Coronary artery (tissue), 2 donors: ENCODE data around the gene DLD.

Source experiments
- DNase-seq: peaks from one replicate; pipeline ENCODE4 v3.0.0-alpha.2; 2017; ENCODE audit warnings: low spot score
- H3K27ac ChIP-seq, 2 donors: fragments of 200-600 bp; sonication (generic); one replicate each; pipeline ENCODE4 v1.5.1; 2016 to 2019
- H3K4me3 ChIP-seq: fragments of 200-600 bp; sonication (generic); 2 replicates; pipeline ENCODE4 v1.5.1; 2016; ENCODE audit warnings: mild to moderate bottlenecking, moderate library complexity
- TF ChIP-seq, protein P1 (sequence below): fragments of 200-600 bp; sonication (generic); IDR thresholded peaks from one replicate; pipeline ENCODE4 v1.5.1; 2019; ENCODE audit warnings: antibody characterized with exemption

DLD gene

GRCh38 chr7:107939573-107940489, 48.8 kb downstream of the DLD start:
- Histone ChIP-seq H3K4me3 (no peak overlapping the region), H3K27ac (peak overlapping the region; percentile 6 to 90)
- DNase-seq = no peak
- TF ChIP-seq, protein P1, sequence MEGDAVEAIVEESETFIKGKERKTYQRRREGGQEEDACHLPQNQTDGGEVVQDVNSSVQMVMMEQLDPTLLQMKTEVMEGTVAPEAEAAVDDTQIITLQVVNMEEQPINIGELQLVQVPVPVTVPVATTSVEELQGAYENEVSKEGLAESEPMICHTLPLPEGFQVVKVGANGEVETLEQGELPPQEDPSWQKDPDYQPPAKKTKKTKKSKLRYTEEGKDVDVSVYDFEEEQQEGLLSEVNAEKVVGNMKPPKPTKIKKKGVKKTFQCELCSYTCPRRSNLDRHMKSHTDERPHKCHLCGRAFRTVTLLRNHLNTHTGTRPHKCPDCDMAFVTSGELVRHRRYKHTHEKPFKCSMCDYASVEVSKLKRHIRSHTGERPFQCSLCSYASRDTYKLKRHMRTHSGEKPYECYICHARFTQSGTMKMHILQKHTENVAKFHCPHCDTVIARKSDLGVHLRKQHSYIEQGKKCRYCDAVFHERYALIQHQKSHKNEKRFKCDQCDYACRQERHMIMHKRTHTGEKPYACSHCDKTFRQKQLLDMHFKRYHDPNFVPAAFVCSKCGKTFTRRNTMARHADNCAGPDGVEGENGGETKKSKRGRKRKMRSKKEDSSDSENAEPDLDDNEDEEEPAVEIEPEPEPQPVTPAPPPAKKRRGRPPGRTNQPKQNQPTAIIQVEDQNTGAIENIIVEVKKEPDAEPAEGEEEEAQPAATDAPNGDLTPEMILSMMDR = no peak

DNA sequence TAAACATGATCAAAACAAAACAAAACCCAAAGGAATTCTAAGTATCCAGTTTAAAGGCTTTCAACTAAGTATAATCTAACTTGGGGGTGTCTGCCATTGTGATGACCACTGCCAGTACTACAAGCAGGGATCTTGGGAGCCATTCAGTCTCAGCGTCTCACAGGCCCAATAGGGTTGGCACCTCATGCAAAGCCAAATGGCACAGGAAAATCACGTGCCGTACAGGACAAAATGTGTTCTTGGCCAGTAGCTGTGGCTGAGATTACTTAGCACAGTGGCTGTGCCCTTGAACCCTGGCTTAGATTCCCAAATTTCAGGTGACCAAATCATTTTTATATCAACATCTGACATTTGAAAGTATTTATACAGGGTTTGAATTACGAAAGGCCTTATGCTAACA, 50.0 kb downstream of the DLD start:
- H3K4me3 ChIP-seq = no peak overlapping the region
- DNase-seq = no peak
- TF ChIP-seq, protein P1 = no peak
- peak overlapping the region in 1 of 2 donors; percentile 90 for H3K27ac ChIP-seq

DNA sequence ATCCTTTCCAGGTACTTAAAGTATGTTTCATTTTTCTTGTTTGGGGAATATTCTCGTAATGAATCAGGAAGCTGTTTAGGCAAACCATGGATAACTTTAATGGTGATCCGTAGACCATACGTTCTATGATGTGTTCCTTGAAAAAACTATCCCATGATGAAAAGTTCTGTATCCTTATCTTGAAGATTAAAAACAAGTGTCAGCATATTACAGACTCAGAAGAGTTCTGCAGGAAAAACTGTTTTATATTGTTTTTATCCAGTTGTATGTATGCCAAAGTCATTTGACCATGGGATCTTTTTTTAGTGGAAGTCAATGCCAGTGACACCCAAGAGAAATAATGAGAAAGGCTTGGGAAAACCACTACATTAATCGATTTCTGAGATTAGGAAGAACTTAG, 52.0 kb downstream of the DLD start:
- no peak overlapping the region for H3K4me3 ChIP-seq
- TF ChIP-seq, protein P1 = no peak
- H3K27ac ChIP-seq = no peak overlapping the region
- no peak for DNase-seq

- no peak overlapping the region for H3K4me3 ChIP-seq
- TF ChIP-seq, protein P1 = no peak
- DNase-seq = no peak
- H3K27ac ChIP-seq = no peak overlapping the region
Measured at GRCh38 chr7:107944411-107945169, 53.6 kb downstream of the DLD start.

GRCh38 chr7:107945332-107945731, 54.3 kb downstream of the DLD start:
- no peak for DNase-seq
- Histone ChIP-seq H3K4me3 (no peak overlapping the region), H3K27ac (peak overlapping the region in 1 of 2 donors; percentile 1)

DNA sequence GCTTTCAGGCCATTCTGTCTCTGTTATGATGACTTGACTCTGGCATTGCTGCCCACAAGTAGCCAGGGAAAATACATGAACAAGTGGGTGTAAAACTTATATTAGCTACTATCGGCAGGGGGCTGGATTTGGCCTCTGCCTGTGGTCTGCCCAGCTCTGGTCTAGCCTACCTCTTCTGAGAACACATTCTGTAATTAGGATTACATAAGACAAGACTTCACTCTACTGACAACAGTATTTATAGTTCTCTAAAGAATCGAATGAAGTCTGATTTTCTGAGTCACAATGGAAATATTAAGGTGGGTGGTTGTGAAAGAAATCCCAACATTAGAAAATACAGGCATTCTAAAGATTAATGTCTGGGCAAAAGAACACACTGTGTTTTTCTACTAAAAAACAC, 55.5 kb downstream of the DLD start:
- peak overlapping the region in 1 of 2 donors; percentile 47 for H3K27ac ChIP-seq

More at GRCh38 chr7:107945332-107945731, 54.3 kb downstream of the DLD start:
- TF ChIP-seq, protein P1 = no peak

More for the DNA sequence above, 55.5 kb downstream of the DLD start:
- no peak overlapping the region for H3K4me3 ChIP-seq
- DNase-seq = no peak
- TF ChIP-seq, protein P1 = no peak
